ENCODE measurements around the gene AFF3.

Gene AFF3

DNA sequence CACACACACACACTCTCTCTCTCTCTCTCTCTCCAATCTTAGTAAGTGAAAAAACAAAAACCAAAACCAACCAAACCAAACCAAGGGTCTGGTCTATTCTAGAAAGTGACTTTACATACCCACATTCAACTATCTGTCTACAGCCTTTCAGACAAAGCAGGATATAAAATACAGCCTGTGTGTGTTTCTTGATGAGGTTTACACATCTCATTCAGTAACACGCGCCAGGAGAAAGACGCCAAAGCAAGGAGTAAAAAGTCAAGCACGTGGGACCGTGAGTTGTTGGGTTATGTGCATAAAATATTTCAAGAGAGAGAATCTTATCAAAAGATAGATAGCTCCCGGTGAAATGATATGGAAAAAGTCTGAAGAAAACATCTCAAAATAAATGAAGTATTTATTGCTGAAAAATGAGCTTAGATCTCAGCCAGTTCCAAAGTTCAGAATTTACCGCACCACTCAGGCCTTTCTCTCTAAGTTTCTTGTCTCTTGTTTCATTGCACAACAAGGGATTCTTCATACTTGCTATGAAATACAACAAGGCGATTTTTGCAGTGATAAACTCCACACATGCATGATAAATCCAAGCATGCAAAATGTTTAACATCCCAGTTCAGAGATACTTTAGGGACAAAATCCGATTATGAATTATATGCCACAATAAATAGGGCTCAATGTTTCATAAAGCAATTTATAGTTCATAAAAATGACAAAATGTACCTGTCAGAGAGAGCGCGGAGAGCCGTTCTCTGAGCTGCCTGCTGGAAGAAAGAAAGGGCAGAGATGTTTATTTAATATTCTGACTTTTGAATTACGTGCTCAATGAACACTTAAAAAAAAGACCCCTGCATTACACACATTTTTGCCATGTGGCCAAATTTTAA lies 493.2 kb downstream of the AFF3 start:
- DNase-seq: no peak

DNA sequence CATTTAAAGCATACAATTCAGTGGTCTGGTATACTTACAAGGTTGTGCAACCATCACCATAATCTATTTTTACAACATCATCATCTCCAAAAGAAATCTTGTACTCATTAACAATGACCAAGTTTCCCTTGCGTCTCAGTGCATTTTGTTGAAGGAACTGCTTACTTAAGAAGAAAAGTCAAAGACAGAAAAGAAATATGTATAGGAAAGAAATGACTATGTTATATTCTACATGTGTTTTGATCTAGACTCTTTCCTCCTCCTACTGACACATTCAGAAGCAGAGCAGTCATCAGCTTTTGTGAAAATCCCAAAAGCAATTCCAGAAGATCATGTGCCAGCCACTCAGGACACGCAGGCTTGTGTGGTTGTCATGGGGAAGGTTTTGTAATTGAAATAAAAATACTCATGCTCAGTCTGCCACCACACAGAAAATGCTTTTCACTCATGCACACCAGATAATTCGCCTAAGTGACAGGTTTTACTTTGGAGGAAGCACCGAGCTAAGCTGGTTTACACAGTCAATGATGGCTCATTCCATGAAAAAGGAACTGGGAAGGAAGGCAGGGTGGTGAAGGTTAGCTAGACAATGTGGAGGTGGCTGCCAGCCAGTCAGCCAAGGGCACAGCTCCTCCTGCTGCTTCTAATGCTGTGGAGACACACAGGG lies 494.1 kb downstream of the AFF3 start:
- DNase-seq: no peak

DNA sequence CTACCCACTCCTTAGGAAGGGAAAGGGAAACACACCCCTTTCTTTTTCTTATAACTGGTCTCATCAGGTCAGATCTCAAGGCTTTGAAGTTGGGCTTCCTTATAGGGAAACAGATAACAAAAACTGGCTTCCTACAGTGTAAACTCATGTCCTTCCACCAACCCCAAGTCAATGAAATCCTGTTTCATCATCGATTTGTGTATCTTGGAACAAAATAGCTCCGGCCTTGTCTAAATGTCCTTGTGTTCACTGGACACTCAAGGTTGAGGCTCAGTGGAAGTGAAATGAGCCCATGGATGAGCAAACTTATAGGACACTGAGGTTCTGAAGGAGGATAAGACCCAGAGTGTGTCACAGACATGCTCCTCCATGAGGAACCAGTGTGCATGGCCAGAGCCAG lies 496.4 kb downstream of the AFF3 start:
- DNase-seq: no peak

DNA sequence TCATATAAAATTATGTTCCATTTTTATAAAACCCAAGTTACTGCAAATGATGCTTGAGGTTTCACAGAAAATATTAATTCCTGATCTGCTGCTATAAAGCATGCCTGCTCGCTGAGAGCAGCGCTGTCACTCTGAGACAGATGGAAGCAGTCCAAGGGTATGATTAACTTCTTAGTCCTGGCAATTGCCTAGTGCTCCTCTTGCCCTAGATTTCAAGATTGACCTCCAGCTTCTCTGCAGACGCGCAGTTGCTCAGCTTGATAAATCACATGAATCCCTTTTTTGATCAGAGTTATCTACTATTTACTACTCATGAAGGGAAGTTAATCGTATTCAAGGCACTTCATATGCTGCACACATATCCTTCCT lies 498.0 kb downstream of the AFF3 start:
- DNase-seq: no peak

DNA sequence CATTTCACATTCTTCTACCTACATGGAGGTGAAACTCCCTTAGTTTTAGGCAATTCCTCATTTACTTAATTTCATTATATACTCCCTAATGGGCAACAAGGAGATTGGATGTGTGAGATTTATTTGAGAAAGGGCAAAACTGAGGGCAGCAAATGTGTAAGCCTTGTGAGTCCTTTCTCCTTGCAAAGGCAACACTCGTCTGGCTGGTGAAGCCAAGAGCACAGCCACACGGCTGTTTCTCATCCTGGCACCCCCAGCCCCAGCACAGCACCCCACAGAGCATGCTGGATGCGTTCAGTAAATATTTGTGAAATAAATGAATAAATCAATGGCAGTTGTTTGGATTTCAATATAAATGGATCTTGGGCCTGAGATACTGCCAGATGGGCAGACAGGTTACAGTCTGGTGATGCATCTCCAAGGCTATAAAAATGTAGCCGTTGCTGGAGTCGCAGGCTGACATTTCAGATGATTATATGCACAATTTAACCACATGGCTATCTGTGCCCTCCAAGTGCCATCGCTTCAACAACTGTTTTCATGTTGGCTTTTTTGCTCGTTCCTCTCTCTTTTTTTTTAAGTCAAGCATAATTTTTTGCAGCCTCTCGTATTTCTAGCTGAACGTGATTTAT lies 498.5 kb downstream of the AFF3 start:
- DNase-seq: no peak

DNA sequence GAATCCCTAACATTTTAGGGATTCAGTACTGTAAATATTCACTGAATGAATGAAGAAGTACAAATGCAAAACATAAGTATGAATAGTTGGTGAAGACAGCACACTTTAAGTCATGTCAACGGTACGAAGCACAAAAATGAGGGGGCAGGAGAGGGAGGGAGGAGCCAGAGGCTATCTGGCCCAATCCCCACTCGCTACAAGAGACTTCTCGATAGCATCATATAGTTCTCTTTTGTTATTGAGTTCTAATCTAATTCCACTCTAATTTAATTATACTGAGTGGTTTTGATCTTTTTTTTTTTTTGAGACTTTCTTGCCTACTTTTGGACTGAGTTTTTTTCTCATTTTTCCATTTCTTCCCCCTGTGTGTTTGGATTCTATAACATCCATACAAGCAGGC lies 500.4 kb downstream of the AFF3 start:
- no peak for DNase-seq

DNA sequence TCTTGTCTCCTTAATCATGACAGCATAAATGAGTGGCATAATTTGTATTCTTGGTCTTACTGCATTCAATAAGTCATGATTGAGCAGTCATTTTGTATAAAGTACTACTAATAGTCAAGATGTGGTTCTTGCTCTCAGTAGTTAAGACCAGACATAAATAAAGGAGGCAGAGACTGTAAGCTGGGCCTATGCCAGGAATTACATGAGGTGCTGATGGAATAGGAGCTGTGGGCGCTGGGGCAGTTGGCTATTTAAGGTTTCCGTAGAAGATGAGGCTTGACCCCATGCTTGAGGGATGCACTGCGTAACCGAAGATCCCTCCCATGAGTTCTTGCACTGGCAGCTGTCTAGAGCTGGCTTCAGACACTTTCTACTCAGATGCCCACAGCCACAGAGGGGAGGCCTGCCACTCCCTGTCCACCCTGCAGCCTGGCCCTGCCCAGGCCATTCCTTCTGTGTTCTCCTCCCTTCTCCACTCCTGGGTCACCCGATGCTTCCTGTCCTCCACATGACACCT lies 501.7 kb downstream of the AFF3 start:
- DNase-seq: no peak

DNA sequence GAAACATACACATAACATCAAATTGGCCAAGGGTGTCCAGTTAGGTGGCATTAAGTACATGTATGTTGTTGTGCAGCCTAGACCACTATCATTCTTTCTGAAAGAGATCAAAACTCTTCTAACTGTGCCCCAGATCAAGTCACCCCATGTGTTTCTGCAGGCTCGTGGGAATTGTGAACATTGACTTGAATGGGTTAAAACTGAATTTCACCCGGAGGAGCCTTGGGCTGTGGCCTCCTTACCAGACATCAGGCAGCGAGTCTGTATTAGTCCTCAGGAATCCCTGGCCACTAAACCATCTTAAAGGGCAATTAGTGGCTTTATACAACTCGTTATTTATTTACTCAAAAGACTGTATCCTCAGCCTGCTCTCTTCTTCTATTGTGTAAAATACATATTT lies 503.6 kb downstream of the AFF3 start:
- no peak for DNase-seq

DNA sequence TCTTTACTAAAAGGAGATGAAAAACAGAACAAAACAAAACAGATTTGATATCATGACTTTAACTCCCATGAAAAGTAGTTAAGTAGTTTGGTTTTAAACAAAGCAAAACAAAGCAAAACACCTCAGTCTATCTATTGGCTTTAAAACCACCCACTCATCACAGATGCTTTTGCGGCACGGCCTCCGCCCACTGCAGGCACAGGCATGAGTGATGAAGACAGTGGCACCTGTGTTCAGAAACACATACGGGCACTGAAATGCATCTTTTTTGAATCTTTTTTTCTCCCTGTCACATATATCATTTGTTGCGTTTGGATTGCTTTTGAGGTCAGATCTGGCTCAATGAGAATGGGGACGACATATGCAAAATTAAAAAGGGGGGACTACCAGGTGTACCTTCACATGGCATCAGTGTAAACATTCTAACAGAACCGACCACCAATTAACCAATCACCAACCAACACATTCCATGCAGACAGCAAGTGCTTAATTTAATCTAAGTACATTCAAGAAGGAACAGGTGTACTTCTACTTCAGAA lies 505.2 kb downstream of the AFF3 start:
- no peak for DNase-seq

DNA sequence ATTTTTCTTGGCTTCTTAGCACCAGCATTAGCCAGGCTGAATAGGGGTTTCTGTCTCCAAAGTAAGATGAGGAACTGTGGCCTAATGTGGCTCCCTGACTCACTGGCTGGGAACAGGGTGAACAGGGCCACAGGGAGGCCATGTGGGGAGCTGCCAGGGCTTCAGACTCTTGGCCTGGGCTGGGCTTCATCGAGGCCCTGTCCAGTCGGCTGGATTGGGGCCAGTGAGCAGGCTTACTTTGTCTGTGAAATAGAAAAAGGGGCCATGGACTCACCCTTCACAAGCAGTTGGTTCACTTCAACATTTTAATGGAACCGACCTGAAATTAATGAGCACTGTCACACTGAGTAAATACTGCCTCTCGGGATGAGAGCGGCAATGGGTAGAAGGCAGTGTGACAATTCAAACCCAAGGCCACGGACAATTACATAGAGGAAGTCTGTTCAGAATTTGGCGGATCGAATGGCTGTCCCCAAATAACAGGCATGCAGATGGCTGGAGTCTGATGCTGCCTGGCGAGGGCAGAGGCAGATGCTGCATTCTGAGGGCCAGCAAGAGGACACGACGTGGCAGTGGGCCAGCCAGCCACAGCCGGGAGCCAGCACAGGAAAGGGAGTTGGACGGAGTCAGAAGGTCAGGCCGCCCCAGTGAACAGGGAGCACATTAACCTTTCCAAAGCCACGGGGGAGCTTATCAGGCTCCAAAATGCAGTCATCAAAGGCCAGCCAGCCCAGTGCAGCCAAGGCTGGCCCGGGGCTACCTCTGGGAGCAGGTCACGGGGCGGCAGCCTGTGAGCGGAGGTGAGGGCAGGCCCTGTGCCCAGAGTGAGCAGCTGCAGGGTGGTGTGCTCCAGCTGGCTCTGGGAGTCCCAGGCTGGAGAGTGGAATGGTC lies 506.0 kb downstream of the AFF3 start:
- DNase-seq: no peak

DNA sequence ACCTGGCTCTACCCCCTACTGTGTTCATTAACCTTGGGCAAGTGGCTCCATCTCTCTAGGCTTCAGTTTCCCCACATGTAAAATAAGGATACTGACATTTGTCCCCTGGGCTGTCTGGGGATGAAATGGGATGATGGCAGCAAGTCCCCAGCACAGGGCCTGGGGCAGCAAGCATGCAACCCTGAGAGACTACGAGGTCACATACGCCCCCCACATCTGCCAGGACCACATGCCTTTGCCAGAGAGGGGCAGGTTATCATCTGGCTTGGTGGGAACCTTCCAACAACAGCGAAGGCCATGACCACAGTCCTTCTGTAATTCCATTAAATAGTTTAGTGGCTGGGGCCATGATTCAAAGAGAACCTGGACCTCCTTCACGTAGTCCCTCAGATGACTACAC lies 506.7 kb downstream of the AFF3 start:
- no peak for DNase-seq

DNA sequence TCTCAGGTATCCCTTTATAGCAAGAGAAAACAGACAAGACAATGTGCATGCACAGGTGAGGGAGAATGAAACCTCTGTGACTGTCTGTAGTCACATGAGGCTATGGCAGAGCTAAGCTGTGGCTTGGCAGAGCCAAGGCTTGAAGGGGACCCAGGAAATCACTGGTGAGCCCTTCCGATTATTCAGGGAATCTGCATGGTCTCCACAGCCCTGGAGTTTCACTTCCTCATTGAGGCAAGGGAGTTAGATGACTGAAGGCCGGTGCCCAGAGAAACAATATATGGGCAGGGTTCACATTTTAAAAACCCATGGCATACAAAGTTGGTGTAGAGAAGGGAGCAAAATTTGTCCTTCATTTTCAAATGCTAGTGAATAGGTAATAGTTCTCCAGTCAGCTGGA lies 508.2 kb downstream of the AFF3 start:
- DNase-seq: no peak

DNA sequence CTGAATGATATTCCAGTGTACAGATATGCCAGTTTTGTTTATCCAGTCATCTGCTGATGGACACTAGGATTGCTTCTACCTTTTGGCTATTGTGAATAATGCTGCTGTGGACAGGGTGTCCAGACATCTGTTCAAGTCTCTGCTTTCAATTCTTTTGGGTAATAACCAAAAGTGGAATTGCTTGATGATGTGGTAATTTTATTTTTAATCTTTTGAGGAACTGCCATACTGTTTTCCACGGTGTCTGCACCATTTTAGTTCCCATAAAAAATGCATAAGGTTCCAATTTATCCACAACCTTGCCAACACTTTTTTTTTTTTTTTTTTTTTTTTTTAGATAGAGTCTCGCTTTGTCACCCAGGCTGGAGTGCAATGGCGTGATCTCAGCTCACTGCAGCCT lies 510.7 kb downstream of the AFF3 start:
- no peak for DNase-seq

DNA sequence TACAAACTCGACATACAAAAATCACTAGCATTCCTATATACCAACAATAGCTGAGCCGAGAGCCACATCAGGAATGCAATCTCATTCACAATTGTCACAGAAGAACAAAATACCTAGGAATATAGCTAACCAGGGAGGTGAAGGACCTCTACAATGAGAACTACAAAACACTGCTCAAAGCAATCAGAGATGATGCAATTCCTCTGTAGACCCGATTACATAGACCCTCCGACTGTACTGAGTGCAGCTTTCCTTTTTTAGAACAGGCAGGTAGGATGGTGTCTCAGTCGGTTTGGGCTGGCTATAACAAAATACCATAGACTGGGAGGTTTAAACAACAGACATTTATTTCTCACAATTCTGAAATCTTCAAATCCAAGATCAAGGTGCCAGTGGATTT lies 513.1 kb downstream of the AFF3 start:
- no peak for DNase-seq

DNA sequence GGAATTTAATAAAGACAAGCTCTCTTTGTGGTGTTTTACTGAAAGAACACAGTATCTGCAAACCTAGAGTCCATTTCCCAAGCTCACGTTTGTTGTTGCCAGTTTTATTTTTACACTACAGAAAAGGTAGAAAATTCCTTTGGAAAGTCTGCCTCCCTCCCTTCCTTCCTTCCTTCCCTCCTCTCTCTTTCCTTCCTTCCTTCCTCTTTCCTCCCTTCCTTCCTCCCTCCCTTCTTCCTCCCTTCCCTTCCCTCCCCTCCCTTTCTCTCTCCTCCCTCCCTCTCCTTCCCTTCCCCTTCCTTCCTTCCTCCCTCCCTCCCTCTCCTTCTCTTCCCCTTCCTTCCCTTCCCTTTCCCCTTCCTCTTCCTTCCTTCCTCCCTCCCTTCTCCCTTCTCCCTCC lies 516.2 kb downstream of the AFF3 start:
- DNase-seq: no peak

DNA sequence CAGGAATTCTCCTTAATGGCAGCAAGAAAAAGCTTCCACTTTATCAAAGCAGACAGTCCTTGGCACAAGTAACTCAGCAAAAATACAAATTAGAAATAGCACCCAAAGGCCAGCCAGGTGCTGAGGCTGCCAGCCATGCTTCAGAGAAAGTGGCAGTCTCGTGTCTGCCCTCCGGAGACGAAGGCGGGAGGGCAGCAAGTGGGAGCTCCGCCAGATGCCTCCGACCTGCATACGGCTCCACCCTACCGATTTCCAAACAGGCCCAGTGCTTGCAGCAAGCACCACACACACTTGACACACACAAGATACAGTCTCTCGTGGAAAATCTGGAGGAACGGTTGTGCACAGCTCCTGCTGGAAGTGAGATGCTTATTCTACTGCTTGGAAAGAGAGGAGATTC lies 517.7 kb downstream of the AFF3 start:
- no peak for DNase-seq

DNA sequence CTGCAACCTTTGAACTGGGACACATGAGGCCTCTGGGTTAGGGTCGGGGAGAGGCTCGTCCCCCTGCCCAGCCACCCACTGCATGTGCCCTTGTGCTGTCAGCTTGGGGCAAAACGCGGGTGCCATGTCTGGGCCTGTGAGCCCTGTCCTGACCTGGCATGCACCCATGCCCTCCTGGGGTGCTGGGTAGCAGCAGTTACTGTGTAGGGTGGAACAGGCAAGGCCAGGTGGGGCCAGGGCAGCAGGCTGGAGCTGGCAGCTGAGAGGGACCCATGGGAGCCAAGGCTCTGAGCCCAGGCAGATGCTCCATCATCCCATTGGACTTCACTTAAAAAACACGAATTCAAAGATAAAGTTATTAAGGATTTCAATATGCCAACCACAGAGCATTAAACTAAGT lies 518.8 kb downstream of the AFF3 start:
- DNase-seq: no peak

DNA sequence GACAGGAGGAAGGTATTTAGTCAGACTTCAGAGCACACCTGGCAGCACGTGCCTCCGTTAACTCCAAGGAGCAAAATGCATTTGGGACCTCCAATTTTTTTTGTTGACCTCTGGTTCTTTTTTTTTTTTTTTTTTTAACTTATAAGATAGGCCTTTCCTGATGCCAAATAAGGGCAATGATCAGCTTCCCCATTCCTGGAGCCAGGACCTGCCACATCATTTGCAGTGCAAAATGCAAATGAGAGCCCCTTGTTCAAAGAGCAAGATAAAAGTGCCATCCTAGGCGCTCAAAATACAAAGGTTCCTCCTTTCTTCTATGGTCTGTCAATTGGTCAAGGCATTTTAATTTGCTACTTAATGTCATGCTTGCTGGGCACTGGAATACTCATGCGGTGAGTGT lies 519.4 kb downstream of the AFF3 start:
- no peak for DNase-seq

DNA sequence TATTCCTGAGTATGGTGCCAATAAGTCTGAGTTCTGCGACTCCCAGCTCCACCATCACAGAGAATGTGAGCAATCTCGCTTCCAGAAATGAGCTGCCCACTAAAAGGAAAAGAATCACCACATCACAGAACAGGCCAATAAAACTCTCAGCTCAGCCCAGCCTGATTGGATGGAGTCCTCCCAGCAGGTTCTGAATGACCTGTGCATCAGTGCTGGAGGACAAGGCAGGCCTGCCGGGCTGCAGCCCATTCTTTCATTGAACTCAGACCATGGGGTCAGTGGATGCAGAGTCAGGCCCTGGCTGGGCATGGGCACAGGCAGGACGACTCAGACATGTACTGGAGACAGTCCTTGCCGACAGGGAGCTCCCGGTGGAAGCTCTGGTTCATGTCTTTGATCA lies 519.9 kb downstream of the AFF3 start:
- DNase-seq: no peak

DNA sequence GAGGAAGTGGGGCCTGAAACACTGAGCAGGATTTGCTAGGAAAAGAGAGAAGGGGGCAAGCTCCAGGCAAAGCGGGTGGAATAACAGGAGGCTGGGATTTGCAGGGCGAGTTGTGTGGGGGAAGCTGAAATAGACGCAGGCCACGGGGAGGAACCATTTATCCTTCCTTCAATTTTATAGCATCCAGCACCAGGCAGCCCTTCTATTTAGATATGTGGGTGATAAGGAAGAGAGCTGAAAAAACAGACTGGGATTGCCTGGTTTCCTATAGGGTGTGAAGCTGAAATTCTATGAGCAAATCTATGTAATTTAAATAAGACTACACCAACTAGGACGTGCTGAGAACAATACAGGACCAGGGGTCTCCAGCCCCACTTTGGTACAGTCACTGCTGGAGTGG lies 520.6 kb downstream of the AFF3 start:
- no peak for DNase-seq

DNA sequence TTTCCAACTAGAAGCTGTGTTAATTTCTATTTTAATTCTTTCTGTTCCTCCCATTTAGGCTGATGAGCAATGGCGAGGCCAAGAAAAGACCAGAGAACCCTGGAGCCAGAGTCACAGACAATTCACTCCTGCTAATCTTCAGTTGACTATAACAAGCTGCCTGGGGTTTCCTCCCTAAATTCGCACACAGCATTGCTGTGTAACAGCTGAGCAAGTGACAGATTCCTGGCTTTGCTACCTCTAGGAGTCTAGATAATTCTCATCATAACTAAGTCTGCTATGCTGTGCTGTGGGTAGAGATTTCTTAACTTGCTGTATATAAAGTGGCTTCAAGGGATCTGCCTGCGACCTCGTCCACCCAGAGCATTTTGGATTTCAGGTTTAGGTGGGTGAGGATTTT lies 521.3 kb downstream of the AFF3 start:
- no peak for DNase-seq

DNA sequence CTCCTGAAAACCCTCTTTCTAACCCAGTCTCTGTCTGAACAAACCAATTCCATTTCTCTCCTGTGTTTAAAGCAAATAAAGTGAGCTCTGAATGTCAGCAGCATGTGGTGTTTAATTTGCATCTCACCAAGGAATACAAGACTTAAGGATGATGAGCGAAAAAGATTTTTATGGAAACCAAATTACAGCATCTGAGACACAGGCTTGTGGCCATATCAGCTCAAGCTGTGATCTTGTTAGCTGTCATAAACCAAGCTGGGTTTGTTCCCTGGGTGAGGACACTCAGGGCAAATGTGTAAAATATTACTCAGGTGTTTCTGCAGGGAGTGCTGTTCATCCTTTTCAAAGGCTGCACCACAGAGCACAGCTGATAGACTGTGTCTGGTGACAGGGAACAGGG lies 523.2 kb downstream of the AFF3 start:
- no peak for DNase-seq

Data from GDM1 (cell line).